GM12801 (cell line): Measurements from ENCODE around the gene VWC2.

Experiments
- TF ChIP-seq, protein P1 (sequence below): IDR thresholded peaks from one replicate; pipeline ENCODE4 v1.5.1; 2011; ENCODE audit warnings: control low read depth; ENCODE audit not compliant: insufficient read length; ENCODE audit errors: extremely low read depth

The VWC2 gene

DNA sequence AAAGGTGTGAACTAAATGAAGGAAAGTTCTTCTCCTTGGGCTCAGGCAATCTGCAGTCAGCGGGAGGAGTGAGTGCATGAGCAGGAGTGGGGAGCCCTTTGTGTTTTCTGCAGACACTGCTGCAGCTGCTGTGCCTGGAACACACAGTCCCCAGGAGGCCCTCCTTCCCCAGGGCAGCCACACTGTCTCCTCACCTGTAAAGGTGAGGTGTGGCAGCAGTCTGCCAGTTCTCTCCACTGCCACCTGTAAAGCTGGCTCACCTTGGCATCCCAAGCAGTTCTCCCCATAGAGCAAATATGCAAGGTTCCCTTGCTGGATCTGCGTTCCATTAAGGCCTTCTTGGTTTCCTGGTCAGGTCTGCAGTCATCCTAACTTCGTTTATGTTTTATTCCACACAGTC, 5.2 kb upstream of the VWC2 start:
- TF ChIP-seq, protein P1, sequence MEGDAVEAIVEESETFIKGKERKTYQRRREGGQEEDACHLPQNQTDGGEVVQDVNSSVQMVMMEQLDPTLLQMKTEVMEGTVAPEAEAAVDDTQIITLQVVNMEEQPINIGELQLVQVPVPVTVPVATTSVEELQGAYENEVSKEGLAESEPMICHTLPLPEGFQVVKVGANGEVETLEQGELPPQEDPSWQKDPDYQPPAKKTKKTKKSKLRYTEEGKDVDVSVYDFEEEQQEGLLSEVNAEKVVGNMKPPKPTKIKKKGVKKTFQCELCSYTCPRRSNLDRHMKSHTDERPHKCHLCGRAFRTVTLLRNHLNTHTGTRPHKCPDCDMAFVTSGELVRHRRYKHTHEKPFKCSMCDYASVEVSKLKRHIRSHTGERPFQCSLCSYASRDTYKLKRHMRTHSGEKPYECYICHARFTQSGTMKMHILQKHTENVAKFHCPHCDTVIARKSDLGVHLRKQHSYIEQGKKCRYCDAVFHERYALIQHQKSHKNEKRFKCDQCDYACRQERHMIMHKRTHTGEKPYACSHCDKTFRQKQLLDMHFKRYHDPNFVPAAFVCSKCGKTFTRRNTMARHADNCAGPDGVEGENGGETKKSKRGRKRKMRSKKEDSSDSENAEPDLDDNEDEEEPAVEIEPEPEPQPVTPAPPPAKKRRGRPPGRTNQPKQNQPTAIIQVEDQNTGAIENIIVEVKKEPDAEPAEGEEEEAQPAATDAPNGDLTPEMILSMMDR, result no peak

- TF ChIP-seq, protein P1, result no peak
Measured at GRCh38 chr7:49768835-49769234, 4.6 kb upstream of the VWC2 start.

- TF ChIP-seq, protein P1, result no peak
Measured at GRCh38 chr7:49769285-49769857, 4.1 kb upstream of the VWC2 start.

GRCh38 chr7:49770838-49771237, 2.6 kb upstream of the VWC2 start:
- TF ChIP-seq, protein P1, result no peak

DNA sequence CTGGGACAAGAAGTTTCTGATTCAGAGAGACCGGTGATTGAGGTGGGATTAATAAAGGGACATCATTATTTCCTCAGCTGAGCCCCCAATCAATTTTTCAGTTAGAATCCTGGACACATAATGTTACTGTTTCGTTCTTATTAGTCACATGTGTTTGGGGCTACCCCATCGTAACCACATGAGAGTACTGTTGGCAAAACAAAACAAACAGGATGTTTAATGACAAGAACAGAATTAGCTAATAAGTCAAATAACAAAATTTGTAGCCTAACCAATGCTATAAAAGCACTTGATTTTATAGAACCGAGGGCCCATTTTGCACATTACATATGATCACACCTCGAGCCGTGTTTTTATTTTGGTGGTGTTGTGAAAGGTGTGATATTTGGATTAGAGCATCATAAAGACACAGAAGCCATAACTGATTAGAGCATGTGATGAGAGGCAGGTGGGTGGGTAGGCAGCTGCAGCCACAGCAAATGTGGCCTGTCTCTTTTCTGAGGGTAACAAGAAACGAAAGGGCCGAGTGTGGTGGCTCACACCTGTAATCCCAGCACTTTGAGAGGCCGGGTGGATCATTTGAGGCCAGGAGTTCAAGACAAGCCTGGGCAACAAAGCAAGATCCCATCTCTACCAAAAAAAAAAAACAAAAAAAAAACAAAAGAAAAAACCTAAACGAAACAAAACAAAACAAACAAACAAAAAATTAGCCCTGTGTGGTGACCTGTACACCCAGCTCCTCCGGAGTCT, 1.8 kb upstream of the VWC2 start:
- TF ChIP-seq, protein P1, result no peak

DNA sequence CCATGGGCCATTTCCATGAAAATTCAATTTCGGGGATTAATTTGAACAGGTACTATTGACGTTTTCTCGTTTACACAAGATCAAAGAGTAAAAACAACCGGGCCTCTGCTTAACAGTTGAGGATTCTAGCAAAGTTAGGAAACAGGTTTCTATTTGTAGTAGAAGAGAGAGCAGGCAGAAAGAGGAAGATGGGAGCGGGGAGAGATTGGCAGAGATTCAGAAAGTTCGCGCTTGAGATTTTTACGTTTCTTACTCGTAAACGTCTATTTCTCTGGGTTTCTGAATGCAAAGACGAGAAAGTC, 571 bp upstream of the VWC2 start:
- TF ChIP-seq, protein P1, result no peak

DNA sequence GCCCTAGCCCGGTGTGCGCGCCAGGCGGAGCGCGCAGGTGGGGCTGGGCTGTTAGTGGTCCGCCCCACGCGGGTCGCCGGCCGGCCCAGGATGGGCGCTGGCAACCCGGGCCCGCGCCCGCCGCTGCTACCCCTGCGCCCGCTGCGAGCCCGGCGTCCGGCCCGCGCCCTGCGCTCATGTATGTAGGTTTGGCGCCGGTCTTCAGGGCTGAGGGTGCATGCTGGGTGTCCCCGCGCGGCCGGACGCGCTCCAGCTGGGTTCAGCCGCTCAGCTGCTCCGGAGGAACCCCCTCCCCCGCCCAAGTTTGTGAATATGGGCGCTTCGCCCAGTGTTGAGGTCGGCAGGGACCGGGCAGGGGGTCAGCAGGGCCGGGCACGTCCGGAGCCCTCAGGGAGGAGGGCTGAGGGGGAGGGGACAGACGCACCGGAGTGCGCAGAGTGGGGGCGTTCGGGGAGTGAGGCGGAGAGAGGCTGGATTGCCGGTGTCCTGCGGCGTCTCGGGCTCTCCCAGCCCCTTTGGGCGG, 559 bp downstream of the VWC2 start:
- TF ChIP-seq, protein P1, result no peak
